Osteoblast (primary cell): ENCODE data around the gene DUSP7. TPM values are rescaled to one million over a fixed set of nuclear protein-coding genes. Genes with fewer than 3 reads are reported as not detected.

ENCODE experiments used
- DNase-seq: peaks from one replicate; pipeline ENCODE4 v3.0.0; 2011; ENCODE audit warnings: low spot score, mixed read lengths; ENCODE audit not compliant: insufficient read length; ENCODE audit errors: missing footprints
- H2AFZ ChIP-seq: 2 replicates; pipeline ENCODE4 v1.6.0; 2011; ENCODE audit warnings: mild to moderate bottlenecking, low read length
- H3K27ac ChIP-seq: 2 replicates; pipeline ENCODE4 v1.5.1; 2011; ENCODE audit warnings: mild to moderate bottlenecking, low read depth, low read length, moderate library complexity
- H3K27me3 ChIP-seq: 2 replicates; pipeline ENCODE4 v1.6.0; 2012; ENCODE audit warnings: mild to moderate bottlenecking, control low read depth, inconsistent platforms, low read length, moderate library complexity; ENCODE audit not compliant: insufficient read depth
- H3K36me3 ChIP-seq: 2 replicates; pipeline ENCODE4 v1.5.1; 2011; ENCODE audit warnings: mild to moderate bottlenecking, low read length, control low read depth, moderate library complexity; ENCODE audit not compliant: insufficient read depth
- H3K4me1 ChIP-seq: 2 replicates; pipeline ENCODE4 v1.5.1; 2011; ENCODE audit warnings: mild to moderate bottlenecking, low read length, control low read depth, moderate library complexity; ENCODE audit not compliant: insufficient read depth
- H3K4me2 ChIP-seq: 2 replicates; pipeline ENCODE4 v1.6.0; 2011; ENCODE audit warnings: mild to moderate bottlenecking, low read length; ENCODE audit not compliant: insufficient read depth
- H3K4me3 ChIP-seq: fragments of 200-600 bp; sonication (generic); 3 replicates; pipeline ENCODE4 v1.5.1; 2012; ENCODE audit warnings: mild to moderate bottlenecking, low read length, inconsistent platforms; ENCODE audit not compliant: insufficient read depth
- H3K79me2 ChIP-seq: 2 replicates; pipeline ENCODE4 v1.6.0; 2012; ENCODE audit warnings: mild to moderate bottlenecking, low read length, control low read depth, inconsistent platforms; ENCODE audit not compliant: insufficient read depth
- H3K9me3 ChIP-seq: 2 replicates; pipeline ENCODE4 v1.5.1; 2011; ENCODE audit warnings: low read depth, low read length, control low read depth
- H4K20me1 ChIP-seq: 2 replicates; pipeline ENCODE4 v1.6.0; 2012; ENCODE audit warnings: mild to moderate bottlenecking, low read length, control low read depth; ENCODE audit not compliant: insufficient read depth
- CTCF ChIP-seq: IDR thresholded peaks from 2 replicates; pipeline ENCODE4 v1.5.1; 2011; ENCODE audit warnings: mild to moderate bottlenecking, low read depth, low read length, moderate library complexity; ENCODE audit errors: extremely low read depth
- total RNA-seq: library from RNA; depleted of rRNA; stranded (reverse); fragments of >200 nt; gene quantifications from 2 replicates; pipeline ENCODE4 v1.2.3, GENCODE V29; 2012

Gene DUSP7
- total RNA-seq, 1 donor = 12.7 TPM

- Histone ChIP-seq H3K27me3 (no peaks in the 10 kb centered on the region), H3K79me2 (no peaks in the 10 kb centered on the region), H3K9me3 (no peaks in the 10 kb centered on the region), H3K36me3 (no peaks in the 10 kb centered on the region), H3K4me2 (no peak overlapping the region), H2AFZ (no peak overlapping the region), H3K4me3 (no peak overlapping the region), H4K20me1 (no peaks in the 10 kb centered on the region), H3K27ac (no peak overlapping the region), H3K4me1 (peaks cover 9% of the 10 kb centered on the region)
- no peak for TF ChIP-seq CTCF
- no peak for DNase-seq
Measured at GRCh38 chr3:52028572-52028971, 27.8 kb downstream of the DUSP7 start.

DNA sequence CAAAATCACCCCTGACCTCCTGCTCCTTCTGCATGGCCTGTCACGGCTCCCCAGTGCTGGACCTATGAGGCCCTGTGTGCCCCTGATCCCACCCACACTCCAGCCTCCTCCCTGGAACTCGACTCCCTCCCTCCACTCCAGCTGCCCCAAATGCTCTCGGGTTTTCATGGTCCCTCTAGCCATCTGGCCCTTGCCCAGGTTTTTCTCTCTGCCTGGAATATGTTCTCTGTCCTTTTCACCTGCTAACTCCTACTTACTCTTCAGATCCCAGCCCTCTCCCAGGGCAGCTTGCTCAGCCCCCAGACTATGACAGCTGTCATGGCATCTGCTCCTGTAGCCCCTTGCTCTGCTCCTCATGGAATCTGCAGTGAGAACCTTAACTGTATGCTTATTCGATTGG is 30.3 kb downstream of the DUSP7 start:
- H3K9me3 ChIP-seq = no peaks in the 10 kb centered on the region
- H4K20me1 ChIP-seq = no peaks in the 10 kb centered on the region
- TF ChIP-seq CTCF = no peak
- DNase-seq = no peak
- H3K27ac ChIP-seq = no peak overlapping the region
- H3K4me1 ChIP-seq = peaks cover 27% of the 10 kb centered on the region
- H3K36me3 ChIP-seq = no peaks in the 10 kb centered on the region
- H3K27me3 ChIP-seq = no peaks in the 10 kb centered on the region
- H3K4me2 ChIP-seq = no peak overlapping the region
- H3K79me2 ChIP-seq = no peaks in the 10 kb centered on the region
- no peak overlapping the region for H3K4me3 ChIP-seq
- H2AFZ ChIP-seq = no peak overlapping the region

GRCh38 chr3:52025453-52025852 is 30.9 kb downstream of the DUSP7 start:
- Histone ChIP-seq H3K9me3 (no peaks in the 10 kb centered on the region), H3K27ac (no peak overlapping the region), H3K4me3 (no peak overlapping the region), H3K79me2 (no peaks in the 10 kb centered on the region), H3K4me1 (peaks cover 27% of the 10 kb centered on the region), H4K20me1 (no peaks in the 10 kb centered on the region), H3K4me2 (no peak overlapping the region), H3K27me3 (no peaks in the 10 kb centered on the region), H3K36me3 (no peaks in the 10 kb centered on the region), H2AFZ (no peak overlapping the region)
- no peak for TF ChIP-seq CTCF
- DNase-seq = no peak

- H3K4me3 ChIP-seq = no peak overlapping the region
- H3K27ac ChIP-seq = no peak overlapping the region
- H3K9me3 ChIP-seq = no peaks in the 10 kb centered on the region
- H3K27me3 ChIP-seq = no peaks in the 10 kb centered on the region
- H3K4me1 ChIP-seq = peaks cover 27% of the 10 kb centered on the region
- H4K20me1 ChIP-seq = no peaks in the 10 kb centered on the region
- no peaks in the 10 kb centered on the region for H3K36me3 ChIP-seq
- no peaks in the 10 kb centered on the region for H3K79me2 ChIP-seq
- no peak overlapping the region for H2AFZ ChIP-seq
- no peak overlapping the region for H3K4me2 ChIP-seq
- no peak for TF ChIP-seq CTCF
- no peak for DNase-seq
Measured at GRCh38 chr3:52024765-52025452, 31.5 kb downstream of the DUSP7 start.
